GM19395 (cell line): ENCODE results near the gene CDC42BPA.

Experiments used
- ATAC-seq: cut with Tn5 transposase; IDR thresholded peaks from one replicate; pipeline ENCODE4 v1.9.1; 2021; ENCODE audit warnings: mild to moderate bottlenecking, moderate library complexity; ENCODE audit not compliant: unreplicated experiment

CDC42BPA gene

GRCh38 chr1:227071895-227072587 is 246.3 kb downstream of the CDC42BPA start:
- no peak for ATAC-seq

- no peak for ATAC-seq
These were observed 247.5 kb downstream of the CDC42BPA start for GRCh38 chr1:227070638-227071285.

GRCh38 chr1:227069490-227069889 is 248.8 kb downstream of the CDC42BPA start:
- ATAC-seq: no peak

- ATAC-seq: no peak
These were observed 249.4 kb downstream of the CDC42BPA start for GRCh38 chr1:227068883-227069282.

- no peak for ATAC-seq
These were observed 251.3 kb downstream of the CDC42BPA start for GRCh38 chr1:227066999-227067398.

- no peak for ATAC-seq
These were observed 253.0 kb downstream of the CDC42BPA start for GRCh38 chr1:227065311-227065710.

GRCh38 chr1:227062306-227062705 is 256.0 kb downstream of the CDC42BPA start:
- ATAC-seq: no peak

GRCh38 chr1:227059076-227059475 is 259.2 kb downstream of the CDC42BPA start:
- no peak for ATAC-seq

GRCh38 chr1:227058321-227058751 is 260.0 kb downstream of the CDC42BPA start:
- no peak for ATAC-seq

GRCh38 chr1:227049253-227049652 is 269.0 kb downstream of the CDC42BPA start:
- no peak for ATAC-seq

GRCh38 chr1:227043755-227044154 is 274.5 kb downstream of the CDC42BPA start:
- ATAC-seq: no peak

- no peak for ATAC-seq
These were observed 276.0 kb downstream of the CDC42BPA start for GRCh38 chr1:227042292-227042691.

- ATAC-seq: no peak
These were observed 279.9 kb downstream of the CDC42BPA start for GRCh38 chr1:227038401-227038800.

- ATAC-seq: no peak
These were observed 281.2 kb downstream of the CDC42BPA start for GRCh38 chr1:227037121-227037520.

- no peak for ATAC-seq
These were observed 283.0 kb downstream of the CDC42BPA start for GRCh38 chr1:227035316-227035715.

- ATAC-seq: no peak
These were observed 284.4 kb downstream of the CDC42BPA start for GRCh38 chr1:227033880-227034279.

- ATAC-seq: no peak
These were observed 285.9 kb downstream of the CDC42BPA start for GRCh38 chr1:227032396-227032795.

GRCh38 chr1:227016990-227017389 is 301.3 kb downstream of the CDC42BPA start:
- no peak for ATAC-seq

- no peak for ATAC-seq
These were observed 307.6 kb downstream of the CDC42BPA start for GRCh38 chr1:227010645-227011044.

- ATAC-seq: no peak
These were observed 308.4 kb downstream of the CDC42BPA start for GRCh38 chr1:227009937-227010336.

GRCh38 chr1:227006226-227006796 is 312.0 kb downstream of the CDC42BPA start:
- peak; percentile 75 for ATAC-seq

- no peak for ATAC-seq
These were observed 313.5 kb downstream of the CDC42BPA start for GRCh38 chr1:227004796-227005195.
